HEK293 (cell line): ENCODE measurements around the gene HDLBP.
A peak's percentile ranks its signal among the peaks of the same experiment; 100 is the strongest.

Source experiments
- CTCF ChIA-PET: fragments of 350-600 bp; formaldehyde crosslinking; extraction: SDS; loops from one replicate; lab custom pipeline; 2021; ENCODE audit warnings: antibody characterized with exemption; lab: Yijun Ruan, JAX
- POLR2A ChIA-PET: fragments of 300-600 bp; formaldehyde crosslinking; extraction: SDS; loops from one replicate; lab custom pipeline; 2020; ENCODE audit warnings: antibody characterized with exemption, inconsistent platforms; lab: Yijun Ruan, JAX
- H3K27ac ChIP-seq: fragments of 200-500 bp; sonication (Bioruptor generic); 2 replicates; pipeline ENCODE4 v1.5.1; 2014; ENCODE audit warnings: low read depth, low read length, control low read depth, inconsistent platforms; ENCODE audit errors: extremely low read depth
- H3K36me3 ChIP-seq, 2 experiments: fragments of 200-500 bp in 1 of 2; sonication (Bioruptor generic) in 1 of 2; 1 replicate in 1 of 2; 2 replicates in 1 of 2; pipeline ENCODE4 v1.5.1; 2014 to 2017; ENCODE audit warnings: inconsistent platforms in 2 of 2, low read length in 2 of 2; ENCODE audit not compliant: control insufficient read depth in 2 of 2, insufficient read depth in 1 of 2
- H3K4me1 ChIP-seq: fragments of 200-500 bp; sonication (Bioruptor generic); 2 replicates; pipeline ENCODE4 v1.5.1; 2014; ENCODE audit warnings: mild to moderate bottlenecking, low read length, inconsistent platforms; ENCODE audit not compliant: control insufficient read depth, insufficient read depth
- H3K4me3 ChIP-seq: 2 replicates; pipeline ENCODE4 v1.5.1; 2011; ENCODE audit warnings: low read depth, mild to moderate bottlenecking, control low read depth, low read length, moderate library complexity
- H3K9me3 ChIP-seq: fragments of 200-500 bp; sonication (Bioruptor generic); 2 replicates; pipeline ENCODE4 v1.5.1; 2014; ENCODE audit warnings: low read depth, low read length, inconsistent platforms; ENCODE audit not compliant: control insufficient read depth, insufficient read depth
- AEBP2 ChIP-seq: fragments of 450-650 bp; formaldehyde crosslinking; IDR thresholded peaks from 2 replicates; pipeline ENCODE4 v1.5.1; 2016; ENCODE audit warnings: missing biosample characterization, missing genetic modification characterization, borderline replicate concordance
- EGR2 ChIP-seq: fragments of 450-650 bp; formaldehyde crosslinking; IDR thresholded peaks from 2 replicates; pipeline ENCODE4 v1.5.1; 2016; ENCODE audit warnings: low read depth, missing biosample characterization, missing genetic modification characterization
- KLF8 ChIP-seq: fragments of 450-650 bp; formaldehyde crosslinking; IDR thresholded peaks from 2 replicates; pipeline ENCODE4 v1.5.1; 2016; ENCODE audit warnings: missing biosample characterization, missing genetic modification characterization
- OVOL3 ChIP-seq: fragments of 450-650 bp; formaldehyde crosslinking; IDR thresholded peaks from 2 replicates; pipeline ENCODE4 v1.5.1; 2016; ENCODE audit warnings: missing biosample characterization, missing genetic modification characterization
- SCRT2 ChIP-seq: fragments of 450-650 bp; formaldehyde crosslinking; IDR thresholded peaks from 2 replicates; pipeline ENCODE4 v1.5.1; 2016; ENCODE audit warnings: missing biosample characterization, missing genetic modification characterization
- TSHZ1 ChIP-seq: fragments of 450-650 bp; formaldehyde crosslinking; IDR thresholded peaks from 2 replicates; pipeline ENCODE4 v1.5.1; 2016; ENCODE audit warnings: missing biosample characterization, missing genetic modification characterization, borderline replicate concordance
- ZBTB7A ChIP-seq: fragments of 450-650 bp; formaldehyde crosslinking; IDR thresholded peaks from 2 replicates; pipeline ENCODE4 v1.5.1; 2016; ENCODE audit warnings: low read depth, missing biosample characterization, missing genetic modification characterization
- ZFP3 ChIP-seq: fragments of 450-650 bp; formaldehyde crosslinking; IDR thresholded peaks from 2 replicates; pipeline ENCODE4 v1.5.1; 2016; ENCODE audit warnings: low read depth, missing biosample characterization, missing genetic modification characterization
- ZFP37 ChIP-seq: fragments of 450-650 bp; formaldehyde crosslinking; IDR thresholded peaks from 2 replicates; pipeline ENCODE4 v1.5.1; 2016; ENCODE audit warnings: missing biosample characterization, missing genetic modification characterization
- ZNF335 ChIP-seq: fragments of 450-650 bp; formaldehyde crosslinking; conservative IDR thresholded peaks from 2 replicates; pipeline ENCODE4 v1.5.1; 2016; ENCODE audit warnings: missing biosample characterization, missing genetic modification characterization
- ZNF501 ChIP-seq: fragments of 450-650 bp; formaldehyde crosslinking; IDR thresholded peaks from 2 replicates; pipeline ENCODE4 v1.5.1; 2016; ENCODE audit warnings: missing biosample characterization, missing genetic modification characterization
- ZNF548 ChIP-seq: fragments of 450-650 bp; formaldehyde crosslinking; IDR thresholded peaks from 2 replicates; pipeline ENCODE4 v1.5.1; 2016; ENCODE audit warnings: missing biosample characterization, missing genetic modification characterization
- ZNF707 ChIP-seq: fragments of 450-650 bp; formaldehyde crosslinking; IDR thresholded peaks from 2 replicates; pipeline ENCODE4 v1.5.1; 2016; ENCODE audit warnings: missing biosample characterization, missing genetic modification characterization
- ZSCAN30 ChIP-seq: fragments of 450-650 bp; IDR thresholded peaks from 2 replicates; pipeline ENCODE4 v1.5.1; 2018; ENCODE audit warnings: missing biosample characterization, mild to moderate bottlenecking, missing genetic modification characterization, moderate library complexity
- ZXDB ChIP-seq: fragments of 450-650 bp; formaldehyde crosslinking; IDR thresholded peaks from 2 replicates; pipeline ENCODE4 v1.5.1; 2016; ENCODE audit warnings: missing biosample characterization, missing genetic modification characterization
- TF ChIP-seq, protein P1 (sequence below): fragments of 450-650 bp; formaldehyde crosslinking; IDR thresholded peaks from 2 replicates; pipeline ENCODE4 v1.5.1; 2016; ENCODE audit warnings: missing biosample characterization, missing genetic modification characterization
- TF ChIP-seq, protein P2 (sequence below): fragments of 450-650 bp; formaldehyde crosslinking; IDR thresholded peaks from 2 replicates; pipeline ENCODE4 v1.5.1; 2016; ENCODE audit warnings: missing biosample characterization, missing genetic modification characterization
- TF ChIP-seq, protein P3 (sequence below): fragments of 450-650 bp; formaldehyde crosslinking; IDR thresholded peaks from 2 replicates; pipeline ENCODE4 v1.5.1; 2017; ENCODE audit warnings: missing biosample characterization, missing genetic modification characterization
- TF ChIP-seq, protein P4 (sequence below): fragments of 450-650 bp; formaldehyde crosslinking; IDR thresholded peaks from 2 replicates; pipeline ENCODE4 v1.5.1; 2016; ENCODE audit warnings: missing biosample characterization, missing genetic modification characterization
- TF ChIP-seq, protein P5 (sequence below): fragments of 450-650 bp; formaldehyde crosslinking; IDR thresholded peaks from 2 replicates; pipeline ENCODE4 v1.5.1; 2016; ENCODE audit warnings: missing biosample characterization, missing genetic modification characterization

HDLBP gene

DNA sequence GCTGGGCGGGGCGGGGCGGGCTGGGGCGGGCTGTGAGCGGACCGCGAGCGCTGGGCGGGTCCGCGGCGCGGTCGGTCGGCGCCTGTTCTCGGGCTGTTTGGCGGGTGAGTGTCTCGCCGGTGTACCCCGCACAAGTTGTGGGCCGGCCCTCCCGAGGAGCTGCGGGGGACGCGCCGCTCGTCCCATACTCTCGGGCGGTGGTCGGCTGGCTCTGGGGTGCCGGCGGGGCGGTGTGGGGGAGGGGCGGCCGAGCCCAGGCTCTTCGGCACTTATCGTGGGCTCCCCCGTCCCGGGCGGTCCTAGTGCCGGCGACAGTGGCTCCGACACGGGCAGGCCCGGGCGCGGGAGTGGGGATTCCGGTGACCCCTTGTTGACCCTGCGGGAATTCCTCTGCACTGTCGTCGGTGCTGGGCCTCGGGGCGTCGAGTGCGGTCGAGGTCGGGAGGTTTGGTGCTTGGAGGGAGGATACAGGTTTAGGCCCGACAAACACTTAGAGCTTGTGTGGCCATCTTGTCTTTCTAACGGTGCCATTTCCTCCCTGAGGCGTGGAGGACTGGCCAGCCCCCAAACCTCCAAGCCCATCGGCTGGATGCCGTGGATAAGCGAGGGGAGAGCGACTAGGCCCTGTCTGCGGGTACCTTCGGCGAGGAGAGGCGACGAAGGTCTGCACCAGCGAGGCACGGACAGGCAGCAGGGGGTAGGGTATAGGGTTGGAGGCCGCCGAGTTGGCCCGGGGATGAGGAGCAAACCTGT is 583 bp upstream of the HDLBP start, which contains the start of gene SEPTIN2:
SEPTIN2 (plus strand) TSS at position 47 of the 753 bp plus-strand sequence. CDS start 8,308 bp downstream, outside the sequence.
- H3K36me3 ChIP-seq: peaks cover 5 to 24% of the 10 kb centered on the region in 2 experiments; a peak in 2 of 3 replicates
- H3K4me1 ChIP-seq: peaks cover 26% of the 10 kb centered on the region
- H3K27ac ChIP-seq: peak within 1 kb of the TSS; percentile 99
- no peaks in the 10 kb centered on the region for H3K9me3 ChIP-seq
- POLR2A ChIA-PET: interaction anchor here (1.2 to 3.2 kb wide), 11 partner anchors 8 to 386 kb away, joined by 3 to 21 read pairs (median 4); partner anchors contain the start of genes DTYMK and ING5
- H3K4me3 ChIP-seq: peak within 1 kb of the TSS; percentile 94
- CTCF ChIA-PET: interaction anchor here (0.5 to 0.6 kb wide), 2 partner anchors 25 to 45 kb away, joined by 3 to 5 read pairs; no protein-coding TSS in a partner anchor
- peak; percentile 7; the same call in 1 of the 2 replicates for TF ChIP-seq ZNF707 (tag by site-specific recombination)
- peak; percentile 25; the same call in 1 of the 2 replicates for TF ChIP-seq ZNF501
- TF ChIP-seq TSHZ1 (tag by site-specific recombination): no peak
- TF ChIP-seq, protein P1, sequence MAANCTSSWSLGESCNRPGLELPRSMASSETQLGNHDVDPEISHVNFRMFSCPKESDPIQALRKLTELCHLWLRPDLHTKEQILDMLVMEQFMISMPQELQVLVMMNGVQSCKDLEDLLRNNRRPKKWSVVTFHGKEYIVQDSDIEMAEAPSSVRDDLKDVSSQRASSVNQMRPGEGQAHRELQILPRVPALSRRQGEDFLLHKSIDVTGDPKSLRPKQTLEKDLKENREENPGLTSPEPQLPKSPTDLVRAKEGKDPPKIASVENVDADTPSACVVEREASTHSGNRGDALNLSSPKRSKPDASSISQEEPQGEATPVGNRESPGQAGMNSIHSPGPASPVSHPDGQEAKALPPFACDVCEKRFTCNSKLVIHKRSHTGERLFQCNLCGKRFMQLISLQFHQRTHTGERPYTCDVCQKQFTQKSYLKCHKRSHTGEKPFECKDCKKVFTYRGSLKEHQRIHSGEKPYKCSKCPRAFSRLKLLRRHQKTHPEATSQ (tag by site-specific recombination): 0 out of 2 replicates have a peak, but pooled peaks have one; percentile 47
- TF ChIP-seq AEBP2 (tag by site-specific recombination): no peak
- peak; percentile 59; the same call in 1 of the 2 replicates for TF ChIP-seq ZSCAN30
- TF ChIP-seq ZFP37 (tag by site-specific recombination): 0 out of 2 replicates have a peak, but pooled peaks have one; percentile 27
- TF ChIP-seq, protein P2, sequence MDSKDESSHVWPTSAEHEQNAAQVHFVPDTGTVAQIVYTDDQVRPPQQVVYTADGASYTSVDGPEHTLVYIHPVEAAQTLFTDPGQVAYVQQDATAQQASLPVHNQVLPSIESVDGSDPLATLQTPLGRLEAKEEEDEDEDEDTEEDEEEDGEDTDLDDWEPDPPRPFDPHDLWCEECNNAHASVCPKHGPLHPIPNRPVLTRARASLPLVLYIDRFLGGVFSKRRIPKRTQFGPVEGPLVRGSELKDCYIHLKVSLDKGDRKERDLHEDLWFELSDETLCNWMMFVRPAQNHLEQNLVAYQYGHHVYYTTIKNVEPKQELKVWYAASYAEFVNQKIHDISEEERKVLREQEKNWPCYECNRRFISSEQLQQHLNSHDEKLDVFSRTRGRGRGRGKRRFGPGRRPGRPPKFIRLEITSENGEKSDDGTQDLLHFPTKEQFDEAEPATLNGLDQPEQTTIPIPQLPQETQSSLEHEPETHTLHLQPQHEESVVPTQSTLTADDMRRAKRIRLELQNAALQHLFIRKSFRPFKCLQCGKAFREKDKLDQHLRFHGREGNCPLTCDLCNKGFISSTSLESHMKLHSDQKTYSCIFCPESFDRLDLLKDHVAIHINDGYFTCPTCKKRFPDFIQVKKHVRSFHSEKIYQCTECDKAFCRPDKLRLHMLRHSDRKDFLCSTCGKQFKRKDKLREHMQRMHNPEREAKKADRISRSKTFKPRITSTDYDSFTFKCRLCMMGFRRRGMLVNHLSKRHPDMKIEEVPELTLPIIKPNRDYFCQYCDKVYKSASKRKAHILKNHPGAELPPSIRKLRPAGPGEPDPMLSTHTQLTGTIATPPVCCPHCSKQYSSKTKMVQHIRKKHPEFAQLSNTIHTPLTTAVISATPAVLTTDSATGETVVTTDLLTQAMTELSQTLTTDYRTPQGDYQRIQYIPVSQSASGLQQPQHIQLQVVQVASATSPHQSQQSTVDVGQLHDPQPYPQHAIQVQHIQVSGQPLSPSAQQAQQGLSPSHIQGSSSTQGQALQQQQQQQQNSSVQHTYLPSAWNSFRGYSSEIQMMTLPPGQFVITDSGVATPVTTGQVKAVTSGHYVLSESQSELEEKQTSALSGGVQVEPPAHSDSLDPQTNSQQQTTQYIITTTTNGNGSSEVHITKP (tag by site-specific recombination): peak; percentile 75
- TF ChIP-seq ZNF548 (tag by site-specific recombination): no peak
- TF ChIP-seq, protein P3, sequence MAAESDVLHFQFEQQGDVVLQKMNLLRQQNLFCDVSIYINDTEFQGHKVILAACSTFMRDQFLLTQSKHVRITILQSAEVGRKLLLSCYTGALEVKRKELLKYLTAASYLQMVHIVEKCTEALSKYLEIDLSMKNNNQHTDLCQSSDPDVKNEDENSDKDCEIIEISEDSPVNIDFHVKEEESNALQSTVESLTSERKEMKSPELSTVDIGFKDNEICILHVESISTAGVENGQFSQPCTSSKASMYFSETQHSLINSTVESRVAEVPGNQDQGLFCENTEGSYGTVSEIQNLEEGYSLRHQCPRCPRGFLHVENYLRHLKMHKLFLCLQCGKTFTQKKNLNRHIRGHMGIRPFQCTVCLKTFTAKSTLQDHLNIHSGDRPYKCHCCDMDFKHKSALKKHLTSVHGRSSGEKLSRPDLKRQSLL (tag by site-specific recombination): no peak; the same call in 1 of the 2 replicates
- no peak for TF ChIP-seq ZFP3 (tag by site-specific recombination)
- TF ChIP-seq ZNF335 (tag by site-specific recombination): peak; percentile 85
- peak; percentile 82 for TF ChIP-seq SCRT2
- TF ChIP-seq, protein P4, sequence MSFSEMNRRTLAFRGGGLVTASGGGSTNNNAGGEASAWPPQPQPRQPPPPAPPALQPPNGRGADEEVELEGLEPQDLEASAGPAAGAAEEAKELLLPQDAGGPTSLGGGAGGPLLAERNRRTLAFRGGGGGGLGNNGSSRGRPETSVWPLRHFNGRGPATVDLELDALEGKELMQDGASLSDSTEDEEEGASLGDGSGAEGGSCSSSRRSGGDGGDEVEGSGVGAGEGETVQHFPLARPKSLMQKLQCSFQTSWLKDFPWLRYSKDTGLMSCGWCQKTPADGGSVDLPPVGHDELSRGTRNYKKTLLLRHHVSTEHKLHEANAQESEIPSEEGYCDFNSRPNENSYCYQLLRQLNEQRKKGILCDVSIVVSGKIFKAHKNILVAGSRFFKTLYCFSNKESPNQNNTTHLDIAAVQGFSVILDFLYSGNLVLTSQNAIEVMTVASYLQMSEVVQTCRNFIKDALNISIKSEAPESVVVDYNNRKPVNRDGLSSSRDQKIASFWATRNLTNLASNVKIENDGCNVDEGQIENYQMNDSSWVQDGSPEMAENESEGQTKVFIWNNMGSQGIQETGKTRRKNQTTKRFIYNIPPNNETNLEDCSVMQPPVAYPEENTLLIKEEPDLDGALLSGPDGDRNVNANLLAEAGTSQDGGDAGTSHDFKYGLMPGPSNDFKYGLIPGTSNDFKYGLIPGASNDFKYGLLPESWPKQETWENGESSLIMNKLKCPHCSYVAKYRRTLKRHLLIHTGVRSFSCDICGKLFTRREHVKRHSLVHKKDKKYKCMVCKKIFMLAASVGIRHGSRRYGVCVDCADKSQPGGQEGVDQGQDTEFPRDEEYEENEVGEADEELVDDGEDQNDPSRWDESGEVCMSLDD (tag by site-specific recombination): peak; percentile 63; the same call in 1 of the 2 replicates
- TF ChIP-seq ZBTB7A (tag by site-specific recombination): no peak
- TF ChIP-seq, protein P5, sequence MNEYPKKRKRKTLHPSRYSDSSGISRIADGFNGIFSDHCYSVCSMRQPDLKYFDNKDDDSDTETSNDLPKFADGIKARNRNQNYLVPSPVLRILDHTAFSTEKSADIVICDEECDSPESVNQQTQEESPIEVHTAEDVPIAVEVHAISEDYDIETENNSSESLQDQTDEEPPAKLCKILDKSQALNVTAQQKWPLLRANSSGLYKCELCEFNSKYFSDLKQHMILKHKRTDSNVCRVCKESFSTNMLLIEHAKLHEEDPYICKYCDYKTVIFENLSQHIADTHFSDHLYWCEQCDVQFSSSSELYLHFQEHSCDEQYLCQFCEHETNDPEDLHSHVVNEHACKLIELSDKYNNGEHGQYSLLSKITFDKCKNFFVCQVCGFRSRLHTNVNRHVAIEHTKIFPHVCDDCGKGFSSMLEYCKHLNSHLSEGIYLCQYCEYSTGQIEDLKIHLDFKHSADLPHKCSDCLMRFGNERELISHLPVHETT (tag by site-specific recombination): no peak
- TF ChIP-seq OVOL3 (tag by site-specific recombination): peak; percentile 93
- TF ChIP-seq ZXDB (tag by site-specific recombination): peak; percentile 78
- TF ChIP-seq KLF8 (tag by site-specific recombination): peak; percentile 77; the same call in 1 of the 2 replicates
- no peak for TF ChIP-seq EGR2 (tag by site-specific recombination)
